GM18519 (cell line): ENCODE data around the gene QTRT2.

Experiments
- ATAC-seq: cut with Tn5 transposase; IDR thresholded peaks from one replicate; pipeline ENCODE4 v1.9.1; 2021; ENCODE audit warnings: mild to moderate bottlenecking, moderate library complexity; ENCODE audit not compliant: unreplicated experiment, low FRiP score

Gene QTRT2

DNA sequence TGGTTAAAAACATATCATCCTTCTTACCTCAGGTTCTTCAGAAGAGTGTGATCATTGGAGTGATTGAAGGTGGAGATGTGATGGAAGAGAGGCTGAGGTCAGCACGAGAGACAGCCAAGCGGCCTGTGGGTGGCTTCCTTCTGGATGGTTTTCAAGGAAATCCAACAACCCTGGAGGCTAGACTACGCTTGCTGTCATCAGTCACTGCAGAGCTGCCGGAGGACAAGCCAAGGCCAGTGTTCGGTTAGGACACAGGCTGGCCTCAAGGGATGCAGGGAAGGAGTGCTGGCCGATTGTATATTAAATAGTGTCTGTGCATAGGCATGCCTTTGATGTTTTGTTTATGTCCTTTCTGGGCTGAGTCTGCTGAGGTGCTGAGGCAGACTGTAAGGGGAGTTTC, 20.2 kb downstream of the QTRT2 start:
- ATAC-seq = no peak

DNA sequence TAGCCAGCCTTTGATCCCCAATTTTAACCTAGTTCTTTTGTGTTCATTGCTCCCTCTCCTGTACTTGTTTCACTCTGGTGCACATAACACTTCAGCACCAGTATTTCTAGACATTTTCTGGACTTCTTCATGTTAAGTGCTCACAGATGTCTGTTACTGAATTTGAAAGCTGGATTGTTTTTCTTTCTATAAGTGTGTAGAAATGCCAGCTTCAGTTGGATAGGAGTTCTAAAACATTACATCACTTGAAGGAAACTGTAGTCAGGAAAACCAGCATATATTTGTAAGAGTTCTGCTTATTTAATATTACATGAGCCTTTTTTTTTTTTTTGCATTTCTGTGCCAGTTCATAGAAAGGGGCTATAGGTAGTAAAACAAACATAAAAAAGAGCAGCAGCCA, 21.6 kb downstream of the QTRT2 start:
- no peak for ATAC-seq

DNA sequence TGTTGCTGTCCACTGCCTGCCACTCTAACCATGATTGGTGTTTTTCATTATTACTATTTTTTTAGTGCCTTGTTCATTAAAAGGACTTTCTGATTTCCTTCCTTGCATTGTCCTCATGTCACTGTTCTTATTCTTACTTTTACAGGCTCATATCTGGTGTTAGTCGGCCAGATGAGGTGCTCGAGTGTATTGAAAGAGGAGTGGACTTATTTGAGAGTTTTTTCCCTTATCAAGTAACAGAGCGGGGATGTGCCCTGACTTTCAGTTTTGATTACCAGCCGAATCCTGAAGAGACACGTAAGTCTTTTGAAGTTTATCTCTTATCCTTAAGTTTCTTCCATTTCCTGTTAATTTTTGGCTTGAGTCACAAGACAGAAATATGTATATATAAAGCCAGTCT, 23.2 kb downstream of the QTRT2 start:
- ATAC-seq = no peak

DNA sequence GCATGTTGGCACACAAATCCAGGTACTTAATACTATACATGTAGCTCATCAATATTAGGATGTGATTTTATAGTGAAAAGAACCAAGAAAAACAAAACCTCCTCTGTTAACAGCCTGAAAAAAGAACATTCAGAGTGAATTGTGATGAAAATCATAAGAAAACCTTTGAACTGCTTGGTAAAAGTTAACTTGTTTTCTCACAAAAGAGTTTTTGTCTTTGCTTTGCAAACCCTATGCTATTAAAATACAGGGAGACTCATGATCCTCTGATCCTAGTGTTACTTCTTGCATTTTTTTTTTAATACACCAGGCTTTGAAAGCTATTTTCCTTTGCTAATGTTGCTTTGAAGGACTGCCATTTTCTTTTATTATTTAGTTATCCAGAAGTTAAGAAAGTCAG, 23.7 kb downstream of the QTRT2 start:
- no peak for ATAC-seq

DNA sequence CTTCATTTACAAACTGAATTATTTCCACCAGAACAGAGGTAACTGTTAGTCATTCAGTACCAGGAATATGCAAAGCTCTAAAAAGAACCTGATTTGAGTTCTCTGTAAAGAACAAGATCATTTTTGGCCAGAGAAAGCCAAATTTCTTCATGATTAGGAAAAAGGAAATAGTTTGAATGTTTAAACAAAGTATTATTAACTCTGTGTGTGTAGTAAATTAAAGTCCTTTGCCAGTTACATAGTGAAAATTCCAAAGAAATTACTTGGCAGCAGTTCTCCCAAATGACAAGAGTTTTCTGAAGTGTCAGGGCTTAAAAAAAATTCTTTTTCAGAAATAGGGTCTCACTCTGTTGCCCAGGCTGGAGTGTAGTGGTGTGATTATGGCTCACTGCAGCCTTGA, 24.5 kb downstream of the QTRT2 start:
- ATAC-seq = no peak

DNA sequence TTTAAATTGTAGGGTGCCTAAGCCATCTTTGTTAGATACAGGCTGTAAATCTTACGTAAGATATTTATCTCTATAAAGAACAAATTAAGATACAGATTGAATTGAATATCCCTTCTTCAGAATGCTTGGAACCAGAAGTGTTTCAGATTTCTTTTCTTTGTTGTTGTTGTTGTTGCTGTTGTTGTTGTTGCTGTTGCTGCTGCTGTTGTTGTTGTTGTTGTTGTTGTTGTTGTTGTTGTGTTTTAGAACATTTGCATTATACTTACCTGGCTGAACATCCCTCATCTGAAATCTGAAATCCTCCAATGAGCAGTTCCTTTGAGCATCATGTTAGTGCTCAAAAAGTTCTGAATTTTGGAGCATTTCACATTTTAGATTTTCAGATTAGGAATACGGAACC, 26.6 kb downstream of the QTRT2 start:
- ATAC-seq = no peak

DNA sequence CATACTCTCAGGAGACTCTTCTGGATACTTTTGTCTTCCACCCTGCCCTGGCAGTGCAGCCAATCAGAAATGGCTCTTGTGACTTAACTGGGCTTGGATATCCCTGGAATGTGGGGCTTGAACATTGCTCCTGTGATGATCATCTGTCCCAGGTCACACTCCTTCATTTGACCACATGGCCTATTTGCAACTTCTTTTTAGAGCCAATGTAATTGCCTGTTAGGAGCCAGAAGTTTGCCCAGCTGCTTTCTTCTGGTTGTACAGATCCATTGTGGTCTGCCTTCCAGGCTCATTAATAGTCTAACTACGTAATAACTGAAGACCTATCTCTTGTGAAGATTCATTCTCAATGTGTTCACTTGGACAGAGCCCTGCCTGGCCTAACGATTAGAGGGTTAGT, 29.8 kb downstream of the QTRT2 start:
- ATAC-seq = no peak

DNA sequence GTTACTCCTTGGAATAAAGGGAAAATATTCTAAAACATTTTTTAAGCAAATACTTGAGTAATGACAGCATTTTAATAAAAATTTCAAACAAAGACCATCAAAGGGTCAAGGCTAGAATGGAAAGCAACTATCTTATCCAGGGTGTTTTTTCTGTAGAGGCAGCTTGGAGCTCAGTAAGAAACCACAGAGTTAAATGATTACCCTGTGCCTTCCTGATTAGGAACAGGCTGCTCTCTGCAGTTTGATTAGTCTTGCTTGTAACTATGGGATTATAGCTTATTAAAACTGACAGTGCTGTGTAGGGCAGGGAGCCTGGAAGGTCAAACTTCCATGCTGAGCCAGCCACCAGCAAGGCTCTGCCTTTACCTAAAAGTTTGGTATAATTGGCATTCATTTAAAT, 33.1 kb downstream of the QTRT2 start:
- no peak for ATAC-seq

DNA sequence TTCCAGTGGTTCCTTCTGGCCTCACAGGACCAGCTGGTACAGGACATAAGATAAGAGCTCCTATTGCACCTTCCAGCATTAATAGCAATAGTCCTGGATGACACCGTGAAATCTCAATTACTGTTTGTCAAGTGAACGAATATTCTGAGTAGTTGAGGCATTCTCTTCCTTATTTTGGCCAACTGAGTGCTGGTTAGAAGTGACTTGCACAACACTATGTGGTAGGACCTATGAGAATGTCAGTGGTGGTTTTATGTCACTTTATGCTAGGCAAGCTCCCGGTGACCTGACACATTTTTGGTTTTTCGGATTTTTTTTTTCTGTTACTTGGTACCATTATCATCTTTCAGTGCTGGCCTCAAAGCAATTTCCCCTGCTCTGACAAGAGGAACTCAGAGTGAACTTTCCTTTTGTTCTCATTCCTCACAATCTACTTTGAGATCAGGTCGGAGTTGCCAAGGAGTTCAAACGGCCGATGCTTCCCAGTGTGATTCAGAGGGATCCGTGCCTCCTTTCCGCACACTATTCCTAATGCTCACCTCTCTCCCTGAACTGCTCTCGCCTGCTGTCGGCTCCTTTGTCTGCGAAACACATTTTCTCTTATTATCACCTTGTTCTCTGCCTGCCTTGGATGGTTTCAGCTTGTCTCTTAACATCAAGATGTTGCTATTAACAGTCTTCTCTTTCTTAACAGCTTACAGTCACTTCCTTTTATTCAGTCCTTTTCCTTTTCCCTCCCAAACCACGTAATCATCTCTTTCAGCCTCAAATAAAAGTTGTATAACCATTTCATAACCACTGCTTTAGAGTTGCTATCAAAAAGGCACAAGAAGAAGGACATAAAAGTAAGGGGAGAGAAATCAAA, 35.8 kb downstream of the QTRT2 start:
- ATAC-seq = no peak

DNA sequence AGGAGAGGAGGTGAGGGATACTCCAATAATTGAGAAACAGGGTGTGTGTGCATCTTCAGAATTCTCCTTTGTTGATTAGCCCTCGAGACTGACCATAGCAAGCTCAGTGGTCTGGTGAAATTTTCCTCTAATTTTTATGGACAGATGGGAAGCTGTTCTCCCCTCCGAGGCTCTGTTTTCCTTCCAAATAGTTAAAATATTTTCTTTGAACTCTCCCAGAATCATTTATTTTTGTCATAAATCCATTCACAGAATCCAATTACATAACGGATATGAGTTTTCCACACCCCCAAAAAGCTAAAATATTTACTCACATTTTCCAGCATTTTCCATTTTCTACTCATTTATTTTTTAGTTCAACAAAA, 36.5 kb downstream of the QTRT2 start:
- no peak for ATAC-seq

DNA sequence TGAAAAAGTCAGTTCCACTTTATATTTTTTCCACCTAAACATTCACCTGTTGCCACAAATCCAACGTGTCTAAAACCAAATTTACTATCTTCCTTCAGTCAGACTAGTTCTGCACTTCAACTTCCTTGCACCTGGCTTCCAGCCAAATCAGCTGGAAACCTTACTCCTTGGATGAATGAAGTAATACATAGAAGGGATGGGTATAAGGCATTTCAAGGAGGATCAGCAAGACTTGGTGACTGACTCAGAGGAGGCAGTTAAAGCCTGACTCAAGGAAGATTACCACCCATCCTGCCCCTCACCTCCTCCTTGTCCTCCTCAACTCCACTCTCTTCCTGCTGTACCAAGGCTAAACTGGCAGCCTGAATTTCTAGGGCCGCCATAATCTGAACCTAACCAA, 37.1 kb downstream of the QTRT2 start:
- ATAC-seq = no peak

DNA sequence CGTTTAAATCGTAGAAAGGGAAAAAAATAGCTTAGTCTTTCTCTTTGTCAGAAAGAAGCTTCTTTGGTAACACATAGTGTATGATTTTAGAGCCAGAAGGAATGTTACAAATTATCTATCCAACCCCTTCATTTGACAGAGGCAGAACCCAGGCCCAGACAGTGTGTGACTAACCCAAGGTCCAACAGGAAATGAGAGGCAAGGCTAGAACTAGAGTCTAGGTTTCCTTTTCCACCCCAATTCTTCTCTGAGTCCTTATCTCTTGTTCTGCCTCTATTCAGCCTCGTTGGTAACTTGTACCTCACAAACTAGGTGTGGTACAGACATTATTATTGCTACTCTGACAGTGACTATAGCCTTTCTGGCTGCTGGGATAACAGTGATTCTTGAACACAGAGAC, 39.3 kb downstream of the QTRT2 start:
- ATAC-seq = no peak

DNA sequence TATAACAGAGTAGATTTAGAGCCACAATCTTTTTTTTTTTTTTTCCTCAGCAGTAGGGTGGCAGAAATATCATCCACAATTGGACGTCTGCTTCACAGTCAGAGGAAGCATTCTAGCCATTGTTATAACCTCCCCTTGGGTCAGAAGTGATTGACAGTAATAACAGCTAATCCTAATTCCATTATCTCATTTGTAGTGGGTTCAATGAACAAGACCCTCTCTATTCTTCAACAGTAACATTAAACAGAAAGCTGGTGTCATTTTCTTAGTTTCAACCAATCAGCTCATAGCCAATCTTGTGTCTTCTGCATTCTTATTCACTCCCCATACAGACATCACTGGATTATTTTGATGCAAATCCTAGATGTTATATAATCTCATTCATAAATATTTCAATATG, 44.6 kb downstream of the QTRT2 start:
- no peak for ATAC-seq

DNA sequence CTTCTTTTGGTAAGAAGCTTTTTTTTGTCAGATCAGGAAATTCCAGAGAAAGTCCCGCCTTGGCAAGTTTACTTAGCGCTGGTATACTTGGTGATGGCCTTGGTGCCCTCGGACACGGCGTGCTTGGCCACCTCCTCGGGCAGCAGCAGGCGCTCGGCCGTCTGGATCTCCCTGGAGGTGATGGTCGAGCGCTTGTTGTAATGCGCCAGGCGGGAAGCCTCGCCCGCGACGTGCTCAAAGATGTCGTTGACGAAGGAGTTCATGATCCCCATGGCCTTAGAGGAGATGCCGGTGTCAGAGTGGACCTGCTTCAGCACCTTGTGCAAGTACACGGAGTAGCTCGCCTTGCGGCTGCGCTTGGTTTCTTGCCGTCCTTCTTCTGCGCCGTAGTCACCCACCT, 46.6 kb downstream of the QTRT2 start:
- ATAC-seq = no peak

DNA sequence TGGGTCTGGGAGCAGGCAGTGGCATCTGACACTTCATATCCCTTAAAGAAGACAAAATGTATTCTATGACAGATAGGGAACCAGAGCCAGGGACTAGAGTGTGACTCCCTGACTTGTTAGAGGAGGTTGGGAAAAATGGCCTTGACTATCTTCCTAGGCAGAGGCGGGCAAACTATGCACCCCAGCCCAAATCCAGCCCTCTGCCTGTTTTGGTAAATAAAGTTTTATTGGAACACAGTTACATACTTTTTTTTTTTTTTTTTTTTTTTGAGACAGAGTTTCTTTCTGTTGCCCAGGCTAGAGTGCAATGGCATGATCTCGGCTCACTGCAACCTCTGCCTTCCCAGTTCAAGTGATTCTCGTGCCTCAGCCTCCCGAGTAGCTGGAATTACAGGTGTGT, 47.3 kb downstream of the QTRT2 start:
- ATAC-seq = no peak

DNA sequence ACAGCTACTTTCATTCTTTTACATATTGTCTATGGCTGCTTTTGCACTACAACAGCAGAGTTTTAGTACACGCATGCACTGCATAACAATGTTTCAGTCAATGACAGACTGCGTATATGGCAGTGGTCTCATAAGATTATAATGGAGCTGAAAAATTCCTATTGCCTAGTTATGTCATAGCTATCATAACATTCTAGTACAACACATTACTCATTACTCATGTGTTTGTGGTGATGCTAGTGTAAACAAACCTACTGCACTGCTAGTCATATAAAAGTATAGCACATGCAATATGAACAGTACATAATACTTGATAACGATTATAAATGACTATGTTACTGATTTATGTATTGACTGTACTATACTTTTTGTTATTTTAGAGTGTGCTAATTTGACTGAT, 47.9 kb downstream of the QTRT2 start:
- no peak for ATAC-seq

DNA sequence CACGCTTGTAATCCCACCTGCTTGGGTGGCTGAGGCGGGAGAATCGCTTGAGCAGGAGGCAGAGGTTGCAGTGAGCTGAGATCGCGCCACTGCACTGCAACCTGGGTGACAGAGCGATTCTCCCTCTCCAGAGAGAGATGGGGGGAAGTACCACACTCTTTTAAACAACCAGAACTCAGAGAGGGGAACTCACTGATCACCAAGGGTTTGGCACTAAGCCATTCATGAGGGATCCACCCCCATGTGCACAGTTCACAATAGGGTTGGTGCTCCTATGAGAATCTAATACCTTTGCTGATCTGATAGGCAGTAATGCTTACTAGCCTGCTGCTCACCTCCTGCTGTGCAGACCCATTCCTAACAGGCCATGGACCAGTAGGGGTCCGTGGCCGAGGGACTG, 51.6 kb downstream of the QTRT2 start:
- no peak for ATAC-seq

DNA sequence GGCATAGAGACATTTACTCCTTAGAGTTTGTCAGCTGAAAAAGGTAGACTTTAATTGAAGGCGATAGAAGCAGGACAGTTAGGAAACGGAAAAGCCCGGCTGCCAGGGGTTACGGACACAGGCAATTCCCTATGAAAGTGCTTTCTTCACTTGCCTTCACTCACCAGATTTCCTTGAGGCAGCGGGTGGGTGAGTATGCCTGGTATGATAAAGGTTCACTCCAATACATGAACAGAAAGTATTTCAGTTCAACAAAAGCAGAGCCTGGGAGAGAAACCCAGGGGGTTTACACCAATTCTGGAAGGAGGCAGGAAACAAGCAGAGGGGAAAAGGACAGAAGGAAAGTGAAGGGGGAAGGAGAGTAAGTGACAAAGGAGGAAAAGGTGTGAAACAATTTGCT, 53.9 kb downstream of the QTRT2 start:
- ATAC-seq = no peak

DNA sequence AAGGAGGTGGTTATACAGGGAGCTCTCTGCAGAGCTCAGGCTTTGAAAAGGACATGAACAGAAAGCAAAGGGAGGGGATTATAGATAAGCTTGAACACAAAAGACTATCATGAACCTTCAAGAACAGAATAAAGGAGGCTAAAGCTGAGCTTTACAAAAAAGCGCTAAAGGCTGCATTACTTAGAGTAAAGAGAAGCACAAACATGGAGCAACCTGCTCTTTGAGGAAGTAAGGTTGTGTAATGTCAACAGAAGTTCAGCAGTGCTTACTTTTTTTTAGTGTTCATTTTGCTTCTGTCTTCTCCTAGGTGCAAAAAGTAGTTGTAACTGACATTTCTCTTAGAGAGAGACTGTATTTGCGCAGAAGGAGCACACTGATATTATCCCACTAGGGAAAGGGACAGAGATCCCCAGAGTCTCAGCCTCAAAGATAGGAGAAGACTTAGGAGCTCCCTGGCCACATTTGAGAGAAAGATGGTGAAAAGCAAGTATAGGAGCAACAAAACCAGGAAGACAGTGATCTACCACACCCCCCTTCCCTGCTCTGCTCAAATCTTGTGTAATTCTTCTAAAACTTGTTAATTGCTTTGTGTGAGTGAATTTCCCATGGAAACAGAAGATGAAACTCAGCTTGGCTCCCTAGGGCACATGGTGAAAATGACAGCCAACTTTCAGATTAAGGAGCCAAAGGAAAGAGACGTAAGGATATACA, 54.7 kb downstream of the QTRT2 start:
- ATAC-seq = no peak

DNA sequence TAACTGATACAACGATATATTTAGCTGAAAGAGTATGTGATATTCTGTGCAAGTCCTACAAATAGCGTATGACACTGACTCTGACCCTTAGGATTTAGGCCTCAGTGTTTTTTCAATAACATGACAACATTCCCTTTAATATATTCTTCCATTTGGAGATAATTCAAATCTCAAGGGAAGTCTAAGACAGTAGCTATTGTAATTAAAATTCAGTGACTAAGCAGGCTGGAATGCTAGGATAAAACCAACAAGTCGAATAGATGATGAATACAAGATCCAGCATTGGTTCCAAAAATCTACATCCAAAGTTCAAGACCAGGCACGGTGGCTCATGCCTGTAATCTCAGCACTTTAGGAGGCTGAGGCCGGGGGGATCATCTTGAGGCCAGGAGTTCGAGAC, 56.2 kb downstream of the QTRT2 start:
- ATAC-seq = no peak

DNA sequence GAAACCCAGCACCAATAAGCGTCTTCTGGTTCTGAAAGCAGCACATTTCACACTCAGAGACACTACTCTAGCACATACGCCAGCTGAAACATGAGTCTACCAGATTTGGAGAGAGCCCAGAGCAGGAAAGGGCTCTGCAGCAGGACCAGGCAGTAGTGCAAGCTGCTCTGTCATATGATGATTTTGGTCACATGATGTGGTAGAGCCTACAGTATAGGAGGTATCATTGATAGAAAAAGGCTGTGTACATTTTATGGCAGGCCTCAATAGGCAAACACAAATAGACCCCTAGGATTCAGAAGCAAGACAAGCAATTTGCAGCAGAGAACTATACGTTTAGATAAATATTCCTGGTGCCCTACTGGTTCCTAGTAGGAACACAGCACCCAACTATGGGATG, 58.2 kb downstream of the QTRT2 start:
- ATAC-seq = no peak

DNA sequence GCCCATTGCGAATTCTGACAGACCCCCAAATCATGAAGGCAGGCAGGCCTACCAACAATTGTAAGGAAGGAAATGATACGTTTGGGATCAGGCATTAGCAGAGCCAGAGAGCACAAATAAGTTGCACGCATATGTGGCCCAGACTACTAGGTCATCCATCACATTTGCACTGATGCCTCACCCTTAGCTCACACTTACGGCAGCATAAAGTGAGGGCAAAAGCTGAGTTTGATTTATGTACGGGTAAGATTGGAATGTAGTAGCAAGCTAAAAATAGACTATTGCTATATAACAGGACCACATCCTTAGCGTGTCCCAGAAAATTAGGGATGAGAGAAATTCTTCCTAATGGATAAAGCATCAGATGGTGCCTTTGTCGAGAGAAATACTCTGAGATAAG, 58.6 kb downstream of the QTRT2 start:
- ATAC-seq = no peak
